Endothelial cell (in vitro differentiated cells): ENCODE results near the gene CHRNA5. TPM values are rescaled to one million over a fixed set of nuclear protein-coding genes. Genes with fewer than 3 reads are reported as not detected.

Source experiments
- DNase-seq: peaks from one replicate; pipeline ENCODE4 v3.0.0; 2021; ENCODE audit warnings: low spot score
- H3K27ac Mint-ChIP-seq: one replicate; pipeline ENCODE4 v1.8.0; 2021; ENCODE audit warnings: mixed read lengths, inconsistent platforms; ENCODE audit not compliant: unreplicated experiment
- H3K27me3 Mint-ChIP-seq: one replicate; pipeline ENCODE4 v1.8.0; 2021; ENCODE audit warnings: mild to moderate bottlenecking, moderate library complexity, mixed read lengths, inconsistent platforms; ENCODE audit not compliant: unreplicated experiment
- H3K36me3 Mint-ChIP-seq: one replicate; pipeline ENCODE4 v1.8.0; 2021; ENCODE audit warnings: mild to moderate bottlenecking, low read depth, mixed read lengths, inconsistent platforms; ENCODE audit not compliant: unreplicated experiment
- H3K4me1 Mint-ChIP-seq: one replicate; pipeline ENCODE4 v1.8.0; 2021; ENCODE audit warnings: mild to moderate bottlenecking, mixed read lengths, inconsistent platforms; ENCODE audit not compliant: unreplicated experiment
- H3K4me3 Mint-ChIP-seq: one replicate; pipeline ENCODE4 v1.8.0; 2021; ENCODE audit warnings: mild to moderate bottlenecking, mixed read lengths, inconsistent platforms; ENCODE audit not compliant: unreplicated experiment
- H3K9me3 Mint-ChIP-seq: one replicate; pipeline ENCODE4 v1.8.0; 2021; ENCODE audit warnings: mixed read lengths, inconsistent platforms; ENCODE audit not compliant: unreplicated experiment
- CTCF ChIP-seq: fragments of 200-600 bp; sonication (generic); IDR thresholded peaks from one replicate; pipeline ENCODE4 v1.5.0; 2021; ENCODE audit warnings: antibody characterized with exemption; ENCODE audit not compliant: unreplicated experiment
- total RNA-seq: library from RNA; stranded (reverse); fragmentation: NEBNext Ultra II Directional; extraction: Animal tissue kit (Norgen Biotek cat#: 25700); gene quantifications from one replicate; pipeline ENCODE4 v1.2.1, GENCODE V29; 2021; ENCODE audit not compliant: unreplicated experiment

Gene CHRNA5
- total RNA-seq, 1 donor from 2014 or later = 22.7 TPM

- Mint-ChIP-seq H3K27me3 (peaks cover 7% of the 10 kb centered on the region), H3K4me1 (peaks cover 5% of the 10 kb centered on the region), H3K9me3 (no peaks in the 10 kb centered on the region), H3K4me3 (peak within 1 kb of the TSS; percentile 83), H3K27ac (no peak within 1 kb of the TSS), H3K36me3 (no peaks in the 10 kb centered on the region)
- DNase-seq = peak; percentile 48
- no peak for TF ChIP-seq CTCF
Measured at GRCh38 chr15:78641102-78641748, 75.9 kb downstream of the CHRNA5 start, which contains the start of gene CHRNB4. CHRNB4 (minus strand) TSS chr15:78641210; CDS start chr15:78641133, 77 bp downstream.

GRCh38 chr15:78641749-78642275, 76.5 kb downstream of the CHRNA5 start:
- H3K4me3 Mint-ChIP-seq = peak overlapping the region; percentile 83
- no peaks in the 10 kb centered on the region for H3K9me3 Mint-ChIP-seq
- H3K36me3 Mint-ChIP-seq = no peaks in the 10 kb centered on the region
- no peak overlapping the region for H3K27ac Mint-ChIP-seq
- DNase-seq = no peak
- peaks cover 7% of the 10 kb centered on the region for H3K27me3 Mint-ChIP-seq
- peaks cover 5% of the 10 kb centered on the region for H3K4me1 Mint-ChIP-seq
- no peak for TF ChIP-seq CTCF

GRCh38 chr15:78642331-78642730, 77.0 kb downstream of the CHRNA5 start:
- Mint-ChIP-seq H3K4me3 (peak overlapping the region; percentile 23), H3K9me3 (no peaks in the 10 kb centered on the region), H3K36me3 (no peaks in the 10 kb centered on the region)

More at GRCh38 chr15:78642331-78642730, 77.0 kb downstream of the CHRNA5 start:
- Mint-ChIP-seq H3K27me3 (peaks cover 7% of the 10 kb centered on the region), H3K27ac (no peak overlapping the region), H3K4me1 (peaks cover 5% of the 10 kb centered on the region)
- no peak for TF ChIP-seq CTCF
- DNase-seq = no peak

Other genes with a start within 250 kb of the CHRNA5 start
- gene CRABP1, start 225.2 kb upstream of the CHRNA5 start, total RNA-seq = 3.3 TPM
- 71.3 TPM for gene IREB2, start 127.3 kb upstream of the CHRNA5 start, total RNA-seq
- 1.3 TPM for gene HYKK, start 57.9 kb upstream of the CHRNA5 start, total RNA-seq
- 169 TPM for gene PSMA4, start 25.1 kb upstream of the CHRNA5 start, total RNA-seq
- gene CHRNA3, start 55.5 kb downstream of the CHRNA5 start, total RNA-seq = 0.74 TPM
- not detected for gene CHRNB4, start 75.7 kb downstream of the CHRNA5 start, total RNA-seq
- 55.1 TPM for gene ADAMTS7, start 245.9 kb downstream of the CHRNA5 start, total RNA-seq